Mammary epithelial cell (primary cell): ENCODE data around the gene DYSF.

Source experiments
- EZH2 ChIP-seq: IDR thresholded peaks from 2 replicates; pipeline ENCODE4 v1.6.1; 2012; ENCODE audit warnings: low read length, inconsistent platforms, borderline replicate concordance
- TF ChIP-seq, protein P1 (sequence below), 2 donors: IDR thresholded peaks in 1 of 2; conservative IDR thresholded peaks in 1 of 2; 2 replicates each; pipeline ENCODE4 v1.5.1; 2011 to 2012; ENCODE audit warnings: inconsistent platforms in 2 of 2, low read length in 2 of 2, mild to moderate bottlenecking in 2 of 2, control low read depth in 1 of 2, low read depth in 1 of 2; ENCODE audit not compliant: insufficient read depth in 1 of 2; ENCODE audit errors: extremely low read depth in 1 of 2

DNA sequence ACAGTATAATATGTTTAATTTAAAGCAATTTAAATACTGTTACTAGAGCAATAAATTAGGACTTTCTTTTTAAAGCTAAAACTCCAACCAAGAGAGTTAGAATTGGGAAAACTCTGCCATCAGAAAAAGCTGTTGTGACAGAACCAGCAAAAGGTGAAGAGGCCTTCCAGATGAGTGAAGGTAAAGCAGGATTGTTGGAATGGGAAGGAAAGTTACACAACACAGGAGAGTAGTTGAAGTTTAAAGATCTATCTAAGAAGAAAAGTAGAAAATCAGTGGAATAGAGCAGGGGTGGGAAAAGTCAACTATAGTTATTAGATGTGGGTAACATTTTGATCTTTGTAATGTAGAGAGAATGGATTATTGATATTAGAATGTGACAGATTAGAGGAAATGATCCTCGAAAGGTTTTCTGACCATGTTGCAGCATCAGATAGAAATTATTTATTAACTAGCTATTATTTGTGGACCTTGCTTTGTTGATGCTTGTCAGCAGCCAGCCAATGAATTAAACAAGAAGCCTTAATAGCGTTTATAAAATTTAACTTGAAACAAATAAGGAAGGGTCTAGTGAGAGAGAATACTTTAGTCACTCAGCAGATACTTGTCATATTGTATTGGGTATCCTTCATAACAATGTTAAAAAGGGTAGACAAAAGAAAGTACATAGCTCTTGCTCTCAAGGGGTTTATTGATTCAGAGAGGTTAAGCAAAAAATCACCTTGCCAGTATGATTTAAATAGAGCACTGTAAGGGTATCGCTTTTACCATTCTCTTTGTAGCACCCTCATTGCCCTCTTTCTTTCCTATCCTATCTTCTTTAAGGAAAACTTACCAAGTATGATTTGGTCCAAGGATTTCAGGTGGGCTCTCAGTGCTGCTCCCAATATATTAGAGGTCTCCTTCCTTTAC lies 24.6 kb upstream of the DYSF start:
- TF ChIP-seq, protein P1, sequence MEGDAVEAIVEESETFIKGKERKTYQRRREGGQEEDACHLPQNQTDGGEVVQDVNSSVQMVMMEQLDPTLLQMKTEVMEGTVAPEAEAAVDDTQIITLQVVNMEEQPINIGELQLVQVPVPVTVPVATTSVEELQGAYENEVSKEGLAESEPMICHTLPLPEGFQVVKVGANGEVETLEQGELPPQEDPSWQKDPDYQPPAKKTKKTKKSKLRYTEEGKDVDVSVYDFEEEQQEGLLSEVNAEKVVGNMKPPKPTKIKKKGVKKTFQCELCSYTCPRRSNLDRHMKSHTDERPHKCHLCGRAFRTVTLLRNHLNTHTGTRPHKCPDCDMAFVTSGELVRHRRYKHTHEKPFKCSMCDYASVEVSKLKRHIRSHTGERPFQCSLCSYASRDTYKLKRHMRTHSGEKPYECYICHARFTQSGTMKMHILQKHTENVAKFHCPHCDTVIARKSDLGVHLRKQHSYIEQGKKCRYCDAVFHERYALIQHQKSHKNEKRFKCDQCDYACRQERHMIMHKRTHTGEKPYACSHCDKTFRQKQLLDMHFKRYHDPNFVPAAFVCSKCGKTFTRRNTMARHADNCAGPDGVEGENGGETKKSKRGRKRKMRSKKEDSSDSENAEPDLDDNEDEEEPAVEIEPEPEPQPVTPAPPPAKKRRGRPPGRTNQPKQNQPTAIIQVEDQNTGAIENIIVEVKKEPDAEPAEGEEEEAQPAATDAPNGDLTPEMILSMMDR (conservative IDR thresholded peaks at IDR 0.05 in 1 of 2, IDR thresholded peaks at IDR 0.05 in 1 of 2; ENCODE audit: extremely low read depth in 1 of 2, insufficient read depth in 1 of 2, low read depth in 1 of 2, low read length in 2 of 2): no peak
- TF ChIP-seq EZH2: no peak
